Measurements from ENCODE around the gene TIMM50.

- TF ChIP-seq CTCF (IDR thresholded peaks at IDR 0.05) (no peak), POLR2A (IDR thresholded peaks at IDR 0.05) (no peak)
Measured at GRCh38 chr19:39446365-39447084, 34.1 kb upstream of the TIMM50 start.

Measured in tibial nerve (tissue), 3 donors.